Tibial artery (tissue), 4 donors: ENCODE data around the gene LAMA2.

Source experiments
- DNase-seq, 2 donors: peaks; one replicate each; pipeline ENCODE4 v3.0.0-alpha.2; 2019
- H3K27ac ChIP-seq, 2 donors: fragments of 200-600 bp; sonication (generic) in 1 of 2; 1 replicate in 1 of 2; 2 replicates in 1 of 2; pipeline ENCODE4 v1.5.1; 2018 to 2019; ENCODE audit warnings: mild to moderate bottlenecking in 1 of 2
- H3K27me3 ChIP-seq, 2 donors: fragments of 200-600 bp; sonication (generic) in 1 of 2; one replicate each; pipeline versions ENCODE4 v1.5.1 to v1.6.0; 2016 to 2019
- H3K36me3 ChIP-seq, 3 donors: fragments of 200-600 bp; sonication (generic) in 2 of 3; one replicate each; pipeline ENCODE4 v1.5.1; 2016 to 2019; ENCODE audit warnings: mild to moderate bottlenecking in 2 of 3
- H3K4me1 ChIP-seq, 4 donors: fragments of 200-600 bp; sonication (generic) in 2 of 4; 1 replicate in 3 of 4; 2 replicates in 1 of 4; pipeline ENCODE4 v1.5.1; 2016 to 2019
- H3K4me3 ChIP-seq, 2 donors: fragments of 200-600 bp; sonication (generic) in 1 of 2; 1 replicate in 1 of 2; 2 replicates in 1 of 2; pipeline ENCODE4 v1.5.1; 2018 to 2019; ENCODE audit warnings: mild to moderate bottlenecking in 2 of 2
- H3K9me3 ChIP-seq, 3 donors: fragments of 200-600 bp; sonication (generic) in 1 of 3; one replicate each; pipeline ENCODE4 v1.5.1; 2016 to 2019
- CTCF ChIP-seq, 2 experiments: fragments of 200-600 bp in 1 of 2; fragments of 450-650 bp in 1 of 2; IDR thresholded peaks; one replicate each; pipeline ENCODE4 v1.5.1; 2017 to 2019; ENCODE audit warnings: antibody characterized with exemption in 2 of 2, mild to moderate bottlenecking in 1 of 2, moderate library complexity in 1 of 2
- intact Hi-C: fragments of 100-400 bp; cut with DNase I; formaldehyde crosslinking; loops from one replicate; pipeline ENCODE4 v1.15.0; 2023; ENCODE audit warnings: low total_unique reads

The LAMA2 gene

GRCh38 chr6:129473546-129473945 is 590.6 kb downstream of the LAMA2 start:
- intact Hi-C loops = no loop called here
- no peak for TF ChIP-seq CTCF (IDR thresholded peaks at IDR 0.05)
- Histone ChIP-seq H3K27ac (no peak overlapping the region), H3K36me3 (peaks cover 0 to 5% (median 0%) of the 10 kb centered on the region in 3 donors), H3K9me3 (no peaks in the 10 kb centered on the region), H3K4me3 (no peak overlapping the region), H3K27me3 (no peaks in the 10 kb centered on the region), H3K4me1 (no peaks in the 10 kb centered on the region)
- no peak for DNase-seq

- H3K36me3 ChIP-seq = peaks cover 0 to 5% (median 0%) of the 10 kb centered on the region in 3 donors
- TF ChIP-seq CTCF (IDR thresholded peaks at IDR 0.05) = no peak
- DNase-seq = no peak
- no peaks in the 10 kb centered on the region for H3K4me1 ChIP-seq
- no peak overlapping the region for H3K4me3 ChIP-seq
- no peaks in the 10 kb centered on the region for H3K9me3 ChIP-seq
- H3K27ac ChIP-seq = no peak overlapping the region
- intact Hi-C loops = no loop called here
- no peaks in the 10 kb centered on the region for H3K27me3 ChIP-seq
Measured at GRCh38 chr6:129475477-129476247, 592.7 kb downstream of the LAMA2 start.

DNA sequence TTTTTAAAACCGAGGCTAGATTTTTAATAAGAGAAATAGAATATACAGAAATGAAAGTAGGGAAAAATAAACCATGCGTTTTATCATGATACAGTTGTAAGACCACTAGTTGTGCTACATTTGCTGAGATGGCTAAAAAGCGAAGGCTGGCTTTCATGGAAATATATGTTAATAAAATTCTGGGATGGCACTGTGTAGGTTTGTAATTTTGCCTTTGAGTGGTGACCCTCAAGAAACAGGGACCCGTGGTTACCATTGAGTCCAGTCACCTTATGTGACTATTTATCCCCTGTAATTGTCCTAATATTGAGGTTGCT is 593.3 kb downstream of the LAMA2 start:
- Histone ChIP-seq H3K27me3 (no peaks in the 10 kb centered on the region), H3K27ac (no peak overlapping the region), H3K36me3 (peaks cover 0 to 5% (median 3%) of the 10 kb centered on the region in 3 donors), H3K4me1 (no peaks in the 10 kb centered on the region), H3K9me3 (no peaks in the 10 kb centered on the region), H3K4me3 (no peak overlapping the region)
- no peak for TF ChIP-seq CTCF (IDR thresholded peaks at IDR 0.05)
- no peak for DNase-seq
- intact Hi-C loops = no loop called here

DNA sequence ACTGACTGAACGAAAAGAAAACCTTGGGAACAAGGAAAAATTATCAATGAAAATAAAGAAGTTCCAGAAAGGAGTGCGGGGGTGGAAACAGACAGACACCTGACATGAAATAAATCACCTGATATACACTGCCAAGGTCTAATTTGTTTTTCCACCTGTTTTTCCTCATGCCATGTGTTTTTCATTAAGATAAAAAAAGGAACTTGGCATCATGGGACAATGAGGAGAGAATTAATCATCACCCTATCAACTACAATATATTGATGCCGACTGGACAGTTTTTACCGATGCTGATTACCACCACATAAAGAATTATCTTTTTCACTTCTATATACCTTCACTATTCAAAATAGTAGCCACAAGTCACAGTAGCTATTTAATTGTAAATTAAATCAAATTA is 593.9 kb downstream of the LAMA2 start:
- Histone ChIP-seq H3K4me3 (no peak overlapping the region), H3K4me1 (no peaks in the 10 kb centered on the region), H3K9me3 (no peaks in the 10 kb centered on the region), H3K27ac (no peak overlapping the region), H3K27me3 (no peaks in the 10 kb centered on the region), H3K36me3 (peaks cover 0 to 8% (median 6%) of the 10 kb centered on the region in 3 donors)
- TF ChIP-seq CTCF (IDR thresholded peaks at IDR 0.05) = no peak
- intact Hi-C loops = no loop called here
- DNase-seq = no peak

- intact Hi-C loops = no loop called here
- Histone ChIP-seq H3K4me1 (no peaks in the 10 kb centered on the region), H3K4me3 (no peak overlapping the region)
Measured at GRCh38 chr6:129478379-129478778, 595.4 kb downstream of the LAMA2 start.

More at GRCh38 chr6:129478379-129478778, 595.4 kb downstream of the LAMA2 start:
- Histone ChIP-seq H3K36me3 (peaks cover 0 to 11% (median 6%) of the 10 kb centered on the region in 3 donors), H3K9me3 (no peaks in the 10 kb centered on the region), H3K27me3 (no peaks in the 10 kb centered on the region), H3K27ac (no peak overlapping the region)
- no peak for DNase-seq
- no peak for TF ChIP-seq CTCF (IDR thresholded peaks at IDR 0.05)
